Endothelial cell of hepatic sinusoid (primary cell): Measurements from ENCODE around the gene ITGB3BP.
"Not testable (repeated sequence)": the region's sequence is repeated elsewhere in the genome, so short reads cannot be mapped to it uniquely, and the experiment has no call there.

Experiments
- in situ Hi-C: cut with HindIII; loops from 2 replicates; pipeline ENCODE4 v1.10.0; 2017; ENCODE audit warnings: low sequenced_read_pairs

ITGB3BP gene

GRCh38 chr1:63423649-63424048, 99.4 kb downstream of the ITGB3BP start:
- in situ Hi-C loops, result no loop called here

- in situ Hi-C loops, result not testable (repeated sequence)
These were observed 102.3 kb downstream of the ITGB3BP start for GRCh38 chr1:63420746-63421145.

GRCh38 chr1:63418101-63418500, 104.9 kb downstream of the ITGB3BP start:
- in situ Hi-C loops, result no loop called here

- in situ Hi-C loops, result no loop called here
These were observed 108.2 kb downstream of the ITGB3BP start for GRCh38 chr1:63414691-63415365.

- in situ Hi-C loops, result no loop called here
These were observed 109.6 kb downstream of the ITGB3BP start for GRCh38 chr1:63413394-63413793.

- in situ Hi-C loops, result no loop called here
These were observed 112.0 kb downstream of the ITGB3BP start for GRCh38 chr1:63411066-63411465.

- in situ Hi-C loops, result no loop called here
These were observed 114.7 kb downstream of the ITGB3BP start for GRCh38 chr1:63408331-63408730.

GRCh38 chr1:63407002-63407401, 116.0 kb downstream of the ITGB3BP start:
- in situ Hi-C loops, result no loop called here

GRCh38 chr1:63405987-63406386, 117.0 kb downstream of the ITGB3BP start:
- in situ Hi-C loops, result no loop called here

GRCh38 chr1:63405021-63405420, 118.0 kb downstream of the ITGB3BP start:
- in situ Hi-C loops, result no loop called here

- in situ Hi-C loops, result loop anchor here (5.0 kb wide), 2 partner anchors 34 to 51 kb away; no protein-coding TSS in a partner anchor
These were observed 119.6 kb downstream of the ITGB3BP start for GRCh38 chr1:63403386-63403785.

GRCh38 chr1:63401945-63402344, 121.1 kb downstream of the ITGB3BP start:
- in situ Hi-C loops, result loop anchor here (5.0 kb wide), 2 partner anchors 35 to 50 kb away; no protein-coding TSS in a partner anchor
